Fibroblast of the aortic adventitia (primary cell): ENCODE data around the gene PLGRKT. TPM values are rescaled to one million over a fixed set of nuclear protein-coding genes. Genes with fewer than 3 reads are reported as not detected.

Source experiments
- DNase-seq: peaks from one replicate; pipeline ENCODE4 v3.0.0-alpha.2; 2010; ENCODE audit warnings: low read depth
- H3K4me3 ChIP-seq: 2 replicates; pipeline ENCODE4 v1.5.1; 2011; ENCODE audit warnings: low read depth, mild to moderate bottlenecking, control low read depth, low read length, moderate library complexity
- CTCF ChIP-seq: IDR thresholded peaks from 2 replicates; pipeline ENCODE4 v1.5.1; 2011; ENCODE audit warnings: mild to moderate bottlenecking, low read length, control low read depth, inconsistent platforms; ENCODE audit not compliant: insufficient read depth
- total RNA-seq: library from RNA; depleted of rRNA; stranded (reverse); fragments of >200 nt; gene quantifications from 2 replicates; pipeline ENCODE4 v1.2.3, GENCODE V29; 2012; ENCODE audit warnings: low replicate concordance

PLGRKT gene
- total RNA-seq, 1 donor, result 25.8 TPM

GRCh38 chr9:5382479-5382878 lies 55.2 kb downstream of the PLGRKT start:
- no peak for DNase-seq
- no peak for TF ChIP-seq CTCF

GRCh38 chr9:5375790-5376477 lies 61.8 kb downstream of the PLGRKT start:
- DNase-seq, result no peak
- no peak overlapping the region for H3K4me3 ChIP-seq
- TF ChIP-seq CTCF, result no peak

More at GRCh38 chr9:5382479-5382878, 55.2 kb downstream of the PLGRKT start:
- H3K4me3 ChIP-seq, result no peak overlapping the region

GRCh38 chr9:5375091-5375490 lies 62.6 kb downstream of the PLGRKT start:
- no peak for DNase-seq

GRCh38 chr9:5364294-5365024 lies 73.3 kb downstream of the PLGRKT start:
- TF ChIP-seq CTCF, result no peak
- DNase-seq, result peak; percentile 52
- H3K4me3 ChIP-seq, result no peak overlapping the region

More at GRCh38 chr9:5375091-5375490, 62.6 kb downstream of the PLGRKT start:
- H3K4me3 ChIP-seq, result no peak overlapping the region
- TF ChIP-seq CTCF, result no peak

GRCh38 chr9:5361326-5362010 lies 76.3 kb downstream of the PLGRKT start:
- H3K4me3 ChIP-seq, result no peak overlapping the region
- TF ChIP-seq CTCF, result no peak
- DNase-seq, result peak; percentile 16

GRCh38 chr9:5360341-5360740 lies 77.4 kb downstream of the PLGRKT start:
- no peak for DNase-seq
- no peak overlapping the region for H3K4me3 ChIP-seq
- no peak for TF ChIP-seq CTCF
